Measurements from ENCODE around the gene POLG.

DNA sequence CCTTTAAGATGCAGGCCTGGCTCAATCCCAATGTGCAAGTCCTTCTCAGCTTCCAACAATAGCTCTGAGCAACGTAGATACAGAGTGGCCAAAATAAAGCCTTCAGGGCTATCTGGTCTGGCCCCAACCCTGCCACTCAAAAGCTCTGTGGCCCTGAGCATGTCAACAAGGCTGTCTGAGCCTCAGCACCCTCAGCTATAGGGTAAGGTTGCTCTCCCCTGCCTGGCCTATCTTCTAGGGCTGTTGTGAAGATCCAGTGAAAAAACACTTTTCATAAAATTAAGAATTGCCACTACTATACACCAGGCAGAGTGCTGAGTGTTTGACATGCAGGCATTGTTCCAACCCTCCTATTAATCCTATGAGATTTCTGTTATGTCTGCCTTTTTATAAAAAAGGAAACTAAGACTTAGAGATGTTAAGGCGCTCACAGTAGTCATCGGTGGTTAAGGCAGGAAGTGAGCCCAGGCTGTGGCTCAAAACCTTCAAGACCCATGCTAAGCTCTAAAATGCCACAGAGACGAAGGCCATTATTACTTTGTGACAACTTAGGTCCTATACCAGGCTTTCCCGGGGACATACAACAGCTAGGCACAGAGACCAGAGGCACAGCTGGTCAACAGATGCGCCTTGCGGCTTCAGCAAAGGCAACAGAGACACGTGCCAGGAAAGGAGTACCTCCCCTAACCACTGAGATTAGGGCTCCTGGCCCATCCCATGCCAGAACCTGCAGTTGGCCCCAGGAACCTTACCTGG is 5.1 kb downstream of the POLG start:
- TF ChIP-seq, protein P1, sequence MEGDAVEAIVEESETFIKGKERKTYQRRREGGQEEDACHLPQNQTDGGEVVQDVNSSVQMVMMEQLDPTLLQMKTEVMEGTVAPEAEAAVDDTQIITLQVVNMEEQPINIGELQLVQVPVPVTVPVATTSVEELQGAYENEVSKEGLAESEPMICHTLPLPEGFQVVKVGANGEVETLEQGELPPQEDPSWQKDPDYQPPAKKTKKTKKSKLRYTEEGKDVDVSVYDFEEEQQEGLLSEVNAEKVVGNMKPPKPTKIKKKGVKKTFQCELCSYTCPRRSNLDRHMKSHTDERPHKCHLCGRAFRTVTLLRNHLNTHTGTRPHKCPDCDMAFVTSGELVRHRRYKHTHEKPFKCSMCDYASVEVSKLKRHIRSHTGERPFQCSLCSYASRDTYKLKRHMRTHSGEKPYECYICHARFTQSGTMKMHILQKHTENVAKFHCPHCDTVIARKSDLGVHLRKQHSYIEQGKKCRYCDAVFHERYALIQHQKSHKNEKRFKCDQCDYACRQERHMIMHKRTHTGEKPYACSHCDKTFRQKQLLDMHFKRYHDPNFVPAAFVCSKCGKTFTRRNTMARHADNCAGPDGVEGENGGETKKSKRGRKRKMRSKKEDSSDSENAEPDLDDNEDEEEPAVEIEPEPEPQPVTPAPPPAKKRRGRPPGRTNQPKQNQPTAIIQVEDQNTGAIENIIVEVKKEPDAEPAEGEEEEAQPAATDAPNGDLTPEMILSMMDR (IDR thresholded peaks at IDR 0.05) = no peak
- TF ChIP-seq POLR2A (IDR thresholded peaks at IDR 0.05) = no peak

Measured in esophagus squamous epithelium (tissue), 4 donors.